Calu3 (cell line): ENCODE results near the gene DNAH14. TPM values are rescaled to one million over a fixed set of nuclear protein-coding genes. Genes with fewer than 3 reads are reported as not detected.
"Not testable (repeated sequence)": the region's sequence is repeated elsewhere in the genome, so short reads cannot be mapped to it uniquely, and the experiment has no call there.

Experiments used
- Bru-seq: library from RNA; stranded (reverse); fragments of 400-500 nt; gene quantifications from one replicate; lab custom pipeline; 2021; lab: Mats Ljungman, UMichigan
- BruChase-seq, 2 experiments: library from RNA; stranded (reverse); fragments of 400-500 nt; gene quantifications; one replicate each; lab custom pipeline; 2021; lab: Mats Ljungman, UMichigan
- BruUV-seq: library from RNA; stranded (reverse); fragments of 400-500 nt; replicated peaks from 2 replicates; lab custom pipeline; 2021; lab: Mats Ljungman, UMichigan
- CTCF ChIA-PET: fragments of 300-600 bp; sonication (Branson Sonifier 250); formaldehyde crosslinking; loops from one replicate; lab custom pipeline; 2022; ENCODE audit warnings: antibody characterized with exemption; lab: Charles Lee
- DNase-seq: peaks from one replicate; pipeline ENCODE4 v3.0.0; 2022
- H3K27ac Mint-ChIP-seq: one replicate; pipeline ENCODE4 v1.8.0; 2022; ENCODE audit warnings: mixed read lengths; ENCODE audit not compliant: unreplicated experiment
- H3K27me3 Mint-ChIP-seq: one replicate; pipeline ENCODE4 v1.8.0; 2022; ENCODE audit warnings: mixed read lengths; ENCODE audit not compliant: unreplicated experiment
- H3K36me3 Mint-ChIP-seq: one replicate; pipeline ENCODE4 v1.8.0; 2022; ENCODE audit warnings: mild to moderate bottlenecking, moderate library complexity, mixed read lengths; ENCODE audit not compliant: insufficient read depth, unreplicated experiment
- H3K4me1 Mint-ChIP-seq: one replicate; pipeline ENCODE4 v1.8.0; 2022; ENCODE audit warnings: mild to moderate bottlenecking, low read depth, mixed read lengths; ENCODE audit not compliant: unreplicated experiment
- H3K4me3 Mint-ChIP-seq: one replicate; pipeline ENCODE4 v1.8.0; 2022; ENCODE audit warnings: mild to moderate bottlenecking, low read depth, moderate library complexity, mixed read lengths; ENCODE audit not compliant: unreplicated experiment
- H3K9me3 Mint-ChIP-seq: one replicate; pipeline ENCODE4 v1.8.0; 2022; ENCODE audit warnings: low read depth, mixed read lengths; ENCODE audit not compliant: unreplicated experiment
- intact Hi-C: fragments of 100-400 bp; cut with micrococcal nuclease; formaldehyde crosslinking; loops from one replicate; pipeline ENCODE4 v1.10.0; 2022; ENCODE audit not compliant: unreplicated experiment
- long read RNA-seq: library from polyadenylated mRNA; stranded (forward); transcript quantifications from one replicate; pipeline ENCODE4 v2.0.0, GENCODE V29; 2022
- total RNA-seq: library from RNA; stranded (reverse); gene quantifications from 2 replicates; pipeline ENCODE4 v1.2.3, GENCODE V29; 2022
- TF ChIP-seq, protein P1 (sequence below): fragments of 200-600 bp; IDR thresholded peaks from one replicate; pipeline ENCODE4 v1.8.0; 2022; ENCODE audit warnings: antibody characterized with exemption; ENCODE audit not compliant: unreplicated experiment

The DNAH14 gene
- total RNA-seq = 64.3 and 66.8 TPM in 2 replicates
- percentile 73 among the genes with signal in this experiment for Bru-seq, nascent RNA
- BruChase-seq, experiment 1, labeled RNA remaining after a 6-hour chase = percentile 72 among the genes with signal in this experiment
- percentile 83 among the genes with signal in this experiment for BruChase-seq, experiment 2, labeled RNA remaining after a 2-hour chase
- long read RNA-seq, transcript DNAH14-205 (7 exons, 1,103 nt) = major isoform, 8 of 18 reads
- long read RNA-seq, partial matches to known transcripts = 2 of 18 reads
- long read RNA-seq, other reads (novel, unspliced or antisense) = 8 of 18 reads

DNA sequence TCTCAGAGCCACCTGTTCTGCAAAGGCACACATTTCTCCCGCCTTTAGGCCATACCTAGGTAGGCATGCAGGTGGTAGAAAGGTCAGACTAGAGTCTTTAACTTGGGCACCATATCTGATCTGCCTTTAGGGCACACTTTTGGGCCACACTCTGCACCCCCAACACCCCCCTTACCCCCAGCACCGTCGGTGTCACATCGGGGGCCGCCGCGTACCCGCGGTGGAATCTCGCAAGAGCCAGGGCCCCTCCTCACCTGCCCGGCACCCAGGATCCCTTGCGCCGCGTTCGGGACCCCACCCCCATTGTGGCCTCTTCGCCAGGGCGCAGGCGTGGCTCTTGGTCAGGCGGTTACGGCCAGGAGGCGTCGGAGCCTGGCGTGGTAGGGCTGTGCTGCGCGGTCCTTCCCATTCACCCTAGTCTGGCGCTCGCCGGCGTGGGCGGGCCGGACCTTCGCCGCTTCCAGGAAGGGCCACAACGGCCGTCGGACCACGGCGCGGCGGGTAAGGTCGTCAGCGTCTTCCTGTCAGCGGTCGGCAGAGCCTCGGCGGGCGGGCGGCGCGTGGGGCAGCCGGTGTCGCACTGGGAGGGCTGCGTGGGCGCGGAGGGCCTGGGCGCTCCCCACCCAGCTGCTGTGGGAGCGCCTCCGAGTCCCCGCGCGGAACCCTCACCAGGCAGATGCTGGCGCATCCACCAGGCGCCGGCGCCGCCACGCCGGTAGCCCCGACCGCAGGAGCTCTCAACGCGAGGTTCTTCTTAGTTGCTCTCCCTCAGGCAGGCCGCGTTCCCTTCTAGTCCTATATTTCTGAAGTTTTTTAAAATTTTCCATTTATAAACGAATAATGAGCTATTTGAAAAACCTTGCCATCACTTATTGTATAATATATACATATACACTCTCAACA is at the start of gene DNAH14:
Gene DNAH14, plus strand, starts transcription at position 341 of the 903 bp plus-strand sequence. CDS start 23,028 bp downstream, outside the sequence.
- TF ChIP-seq, protein P1, sequence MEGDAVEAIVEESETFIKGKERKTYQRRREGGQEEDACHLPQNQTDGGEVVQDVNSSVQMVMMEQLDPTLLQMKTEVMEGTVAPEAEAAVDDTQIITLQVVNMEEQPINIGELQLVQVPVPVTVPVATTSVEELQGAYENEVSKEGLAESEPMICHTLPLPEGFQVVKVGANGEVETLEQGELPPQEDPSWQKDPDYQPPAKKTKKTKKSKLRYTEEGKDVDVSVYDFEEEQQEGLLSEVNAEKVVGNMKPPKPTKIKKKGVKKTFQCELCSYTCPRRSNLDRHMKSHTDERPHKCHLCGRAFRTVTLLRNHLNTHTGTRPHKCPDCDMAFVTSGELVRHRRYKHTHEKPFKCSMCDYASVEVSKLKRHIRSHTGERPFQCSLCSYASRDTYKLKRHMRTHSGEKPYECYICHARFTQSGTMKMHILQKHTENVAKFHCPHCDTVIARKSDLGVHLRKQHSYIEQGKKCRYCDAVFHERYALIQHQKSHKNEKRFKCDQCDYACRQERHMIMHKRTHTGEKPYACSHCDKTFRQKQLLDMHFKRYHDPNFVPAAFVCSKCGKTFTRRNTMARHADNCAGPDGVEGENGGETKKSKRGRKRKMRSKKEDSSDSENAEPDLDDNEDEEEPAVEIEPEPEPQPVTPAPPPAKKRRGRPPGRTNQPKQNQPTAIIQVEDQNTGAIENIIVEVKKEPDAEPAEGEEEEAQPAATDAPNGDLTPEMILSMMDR = no peak
- peak; percentile 96 for DNase-seq
- Mint-ChIP-seq H3K4me3 (peak within 1 kb of the TSS; percentile 99), H3K36me3 (peaks cover 23% of the 10 kb centered on the region), H3K4me1 (no peaks in the 10 kb centered on the region), H3K27me3 (no peaks in the 10 kb centered on the region), H3K27ac (peak within 1 kb of the TSS; percentile 90), H3K9me3 (peaks cover 20% of the 10 kb centered on the region)
- BruUV-seq = no TSS peak
- CTCF ChIA-PET = no interaction called here
- intact Hi-C loops = loop anchor here (5.0 to 10.0 kb wide), 2 partner anchors 68 to 795 kb away; no protein-coding TSS in a partner anchor

DNA sequence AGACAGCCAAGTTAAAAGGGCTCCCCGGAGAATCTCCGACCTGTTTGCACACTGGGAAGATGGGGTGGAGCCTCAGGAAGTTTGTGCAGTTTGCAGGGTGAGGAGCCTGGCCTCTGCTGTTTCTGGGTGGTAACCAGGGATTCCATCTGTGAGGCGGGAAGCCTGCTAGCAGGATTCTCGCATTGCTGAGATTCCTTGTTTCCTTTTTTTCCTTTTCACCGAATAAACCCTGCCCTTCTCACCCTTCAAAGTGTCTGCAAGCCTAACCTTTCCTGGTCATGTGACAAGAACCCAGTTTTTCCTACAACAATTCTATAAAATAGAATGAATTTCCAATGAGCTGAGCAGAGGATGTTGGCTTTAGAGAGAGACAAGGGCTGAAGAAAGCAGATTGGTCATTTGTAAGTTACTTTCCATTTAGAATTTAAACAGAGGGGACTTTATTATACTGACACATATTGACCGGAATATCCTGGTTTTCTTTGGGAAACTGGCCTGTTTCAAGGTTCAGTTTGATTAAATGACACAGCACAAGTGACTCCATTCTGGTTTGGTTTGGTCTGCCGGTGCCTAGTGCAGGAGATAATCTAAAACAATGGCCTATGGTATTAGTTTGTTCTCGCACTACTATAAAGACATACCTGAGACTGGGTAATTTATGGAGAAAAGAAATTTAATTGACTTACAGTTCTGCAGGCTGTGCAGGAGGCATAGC is 48.7 kb upstream of the DNAH14 start:
- intact Hi-C loops = no loop called here
- TF ChIP-seq, protein P1 = no peak
- Mint-ChIP-seq H3K4me1 (no peaks in the 10 kb centered on the region), H3K4me3 (no peak overlapping the region), H3K27me3 (peaks cover 58% of the 10 kb centered on the region), H3K9me3 (no peaks in the 10 kb centered on the region), H3K27ac (no peak overlapping the region), H3K36me3 (no peaks in the 10 kb centered on the region)
- CTCF ChIA-PET = interaction anchor here (0.8 kb wide), 1 partner anchor 15 kb away, joined by 4 read pairs; no protein-coding TSS in a partner anchor
- BruUV-seq = no TSS peak
- no peak for DNase-seq

DNA sequence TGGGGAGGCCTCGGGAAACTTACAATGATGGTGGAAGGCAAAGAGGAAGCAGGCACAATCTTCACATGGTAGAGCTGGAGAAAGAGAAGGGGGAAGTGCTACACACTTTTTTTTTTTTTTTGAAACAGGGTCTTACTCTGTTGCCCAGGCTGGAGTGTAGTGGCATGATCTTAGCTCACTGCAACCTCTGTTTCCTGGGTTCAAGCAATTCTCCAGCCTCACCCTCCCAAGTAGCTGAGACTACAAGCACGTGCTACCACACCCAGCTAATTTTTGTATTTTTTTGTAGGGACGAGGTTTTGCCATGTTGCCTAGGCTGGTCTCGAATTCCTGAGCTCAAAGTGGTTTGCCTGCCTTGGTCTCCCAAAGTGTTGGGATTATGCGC is 48.2 kb upstream of the DNAH14 start:
- DNase-seq, BruUV-seq, H3K4me3 Mint-ChIP-seq, intact Hi-C loops, H3K4me1 Mint-ChIP-seq, H3K9me3 Mint-ChIP-seq, H3K36me3 Mint-ChIP-seq, H3K27ac Mint-ChIP-seq: not testable (repeated sequence)
- CTCF ChIA-PET = interaction anchor here (0.8 kb wide), 1 partner anchor 15 kb away, joined by 4 read pairs; no protein-coding TSS in a partner anchor
- H3K27me3 Mint-ChIP-seq = peaks cover 58% of the 10 kb centered on the region

DNA sequence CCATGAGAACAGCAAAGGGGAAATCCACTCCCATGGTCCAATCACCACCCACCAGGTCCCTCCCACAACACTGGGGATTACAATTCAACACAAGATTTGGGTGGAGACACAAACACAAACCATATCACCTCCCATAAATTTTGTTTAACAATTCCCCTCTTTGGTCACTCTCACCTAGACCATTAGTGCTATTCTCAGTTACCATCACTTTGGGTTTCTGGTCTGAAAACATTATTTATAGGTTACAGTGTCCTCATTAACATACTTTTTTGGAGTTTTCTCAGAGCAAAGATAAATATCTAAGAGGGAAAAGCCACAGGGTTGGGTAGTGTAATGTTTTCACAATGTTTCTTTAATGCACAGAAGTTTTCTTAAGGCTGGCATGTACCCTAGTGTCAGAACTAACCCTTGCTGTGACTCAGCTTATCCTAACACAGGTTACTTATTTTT is 47.7 kb upstream of the DNAH14 start:
- Mint-ChIP-seq H3K4me1 (no peaks in the 10 kb centered on the region), H3K9me3 (peaks cover 6% of the 10 kb centered on the region), H3K4me3 (no peak overlapping the region), H3K27ac (no peak overlapping the region), H3K27me3 (peaks cover 58% of the 10 kb centered on the region), H3K36me3 (no peaks in the 10 kb centered on the region)
- TF ChIP-seq, protein P1 = no peak
- DNase-seq = no peak
- intact Hi-C loops = no loop called here
- BruUV-seq = no TSS peak
- CTCF ChIA-PET = interaction anchor here (0.7 to 0.8 kb wide), 2 partner anchors 14 to 570 kb away, joined by 4 to 5 read pairs; no protein-coding TSS in a partner anchor
